HG03442 (cell line): ENCODE measurements around the gene TUBB4A.
"Not testable (repeated sequence)": the region's sequence is repeated elsewhere in the genome, so short reads cannot be mapped to it uniquely, and the experiment has no call there.

Source experiments
- ATAC-seq: cut with Tn5 transposase; IDR thresholded peaks from one replicate; pipeline ENCODE4 v1.9.1; 2021; ENCODE audit warnings: mild to moderate bottlenecking, moderate library complexity; ENCODE audit not compliant: unreplicated experiment

Gene TUBB4A

GRCh38 chr19:6501740-6502648, at the start of gene TUBB4A:
Gene TUBB4A (minus strand): TSS chr19:6502309. CDS start chr19:6502212, 97 bp downstream.
- ATAC-seq: no peak

GRCh38 chr19:6551091-6551490, 49.0 kb upstream of the TUBB4A start:
- no peak for ATAC-seq

GRCh38 chr19:6550679-6551078, 48.6 kb upstream of the TUBB4A start:
- ATAC-seq: not testable (repeated sequence)

GRCh38 chr19:6543866-6544347, 41.8 kb upstream of the TUBB4A start:
- no peak for ATAC-seq

- no peak for ATAC-seq
These were observed 39.0 kb upstream of the TUBB4A start for GRCh38 chr19:6540918-6541689.

- ATAC-seq: no peak
These were observed 37.4 kb upstream of the TUBB4A start for GRCh38 chr19:6539514-6539913.

- no peak for ATAC-seq
These were observed 33.5 kb upstream of the TUBB4A start for GRCh38 chr19:6535558-6536137.

GRCh38 chr19:6534451-6535093, 32.5 kb upstream of the TUBB4A start:
- ATAC-seq: no peak

GRCh38 chr19:6533746-6534418, 31.8 kb upstream of the TUBB4A start:
- ATAC-seq: no peak

GRCh38 chr19:6533000-6533328, 30.9 kb upstream of the TUBB4A start:
- no peak for ATAC-seq

GRCh38 chr19:6532244-6532999, 30.3 kb upstream of the TUBB4A start:
- no peak for ATAC-seq

GRCh38 chr19:6531956-6532243, 29.8 kb upstream of the TUBB4A start:
- no peak for ATAC-seq

- no peak for ATAC-seq
These were observed 29.2 kb upstream of the TUBB4A start for GRCh38 chr19:6531163-6531955.

GRCh38 chr19:6530386-6531162, 28.5 kb upstream of the TUBB4A start, which contains the start of gene TNFSF9:
Gene TNFSF9 (plus strand): TSS chr19:6531026. CDS start chr19:6531037, 11 bp downstream.
- peak; percentile 33 for ATAC-seq

GRCh38 chr19:6529937-6530385, 27.9 kb upstream of the TUBB4A start:
- no peak for ATAC-seq

- ATAC-seq: no peak
These were observed 27.2 kb upstream of the TUBB4A start for GRCh38 chr19:6529351-6529750.

- no peak for ATAC-seq
These were observed 26.5 kb upstream of the TUBB4A start for GRCh38 chr19:6528544-6529121.
